ENCODE measurements around the gene MALT1.

The MALT1 gene

DNA sequence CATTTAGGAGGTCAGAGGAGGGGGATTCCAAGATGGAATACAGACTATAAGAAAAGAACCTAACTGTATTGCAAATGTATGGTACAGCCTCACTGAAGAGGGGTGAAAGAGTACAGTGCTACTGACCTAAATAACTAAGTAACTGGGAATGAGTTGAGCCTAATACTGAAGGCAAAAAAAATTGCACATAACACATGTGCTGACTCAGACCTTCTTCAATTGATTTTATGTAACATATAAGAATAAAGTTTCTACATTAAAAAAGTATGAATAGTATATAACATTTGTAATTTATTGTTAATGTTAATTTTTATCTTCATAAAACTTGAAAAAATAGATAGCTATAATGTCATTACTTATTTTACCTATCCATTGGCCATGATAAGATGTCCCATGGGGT lies 41.7 kb downstream of the MALT1 start:
- no peak for DNase-seq (ENCODE audit: low spot score)

DNA sequence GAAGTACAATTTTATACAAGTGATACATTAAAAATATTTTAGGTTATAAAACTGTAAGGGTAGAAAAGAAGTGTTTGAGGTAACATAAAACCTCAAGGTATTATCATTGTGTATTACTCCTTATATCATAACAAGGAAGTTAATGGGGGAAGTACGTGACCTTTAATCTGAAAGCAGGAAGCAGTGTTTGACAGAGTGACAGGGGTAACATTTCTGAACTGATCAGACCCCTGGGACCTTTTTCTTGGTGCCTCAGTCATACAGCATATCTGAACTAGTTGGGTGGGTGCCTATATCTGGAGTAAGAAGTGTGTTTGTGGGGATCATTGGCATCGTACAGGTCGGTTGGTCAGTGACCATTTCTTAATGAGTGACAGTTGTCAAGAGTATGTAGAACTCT lies 43.0 kb downstream of the MALT1 start:
- no peak for DNase-seq (ENCODE audit: low spot score)
- TF ChIP-seq, protein P1, sequence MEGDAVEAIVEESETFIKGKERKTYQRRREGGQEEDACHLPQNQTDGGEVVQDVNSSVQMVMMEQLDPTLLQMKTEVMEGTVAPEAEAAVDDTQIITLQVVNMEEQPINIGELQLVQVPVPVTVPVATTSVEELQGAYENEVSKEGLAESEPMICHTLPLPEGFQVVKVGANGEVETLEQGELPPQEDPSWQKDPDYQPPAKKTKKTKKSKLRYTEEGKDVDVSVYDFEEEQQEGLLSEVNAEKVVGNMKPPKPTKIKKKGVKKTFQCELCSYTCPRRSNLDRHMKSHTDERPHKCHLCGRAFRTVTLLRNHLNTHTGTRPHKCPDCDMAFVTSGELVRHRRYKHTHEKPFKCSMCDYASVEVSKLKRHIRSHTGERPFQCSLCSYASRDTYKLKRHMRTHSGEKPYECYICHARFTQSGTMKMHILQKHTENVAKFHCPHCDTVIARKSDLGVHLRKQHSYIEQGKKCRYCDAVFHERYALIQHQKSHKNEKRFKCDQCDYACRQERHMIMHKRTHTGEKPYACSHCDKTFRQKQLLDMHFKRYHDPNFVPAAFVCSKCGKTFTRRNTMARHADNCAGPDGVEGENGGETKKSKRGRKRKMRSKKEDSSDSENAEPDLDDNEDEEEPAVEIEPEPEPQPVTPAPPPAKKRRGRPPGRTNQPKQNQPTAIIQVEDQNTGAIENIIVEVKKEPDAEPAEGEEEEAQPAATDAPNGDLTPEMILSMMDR (IDR thresholded peaks at IDR 0.05; ENCODE audit: extremely low read depth, missing control alignments) = no peak

More for the DNA sequence above, 41.7 kb downstream of the MALT1 start:
- TF ChIP-seq, protein P1 (IDR thresholded peaks at IDR 0.05; ENCODE audit: extremely low read depth, missing control alignments) = no peak

GRCh38 chr18:58714821-58715220 lies 43.6 kb downstream of the MALT1 start:
- DNase-seq (ENCODE audit: low spot score) = no peak
- TF ChIP-seq, protein P1 (IDR thresholded peaks at IDR 0.05; ENCODE audit: extremely low read depth, missing control alignments) = no peak

DNA sequence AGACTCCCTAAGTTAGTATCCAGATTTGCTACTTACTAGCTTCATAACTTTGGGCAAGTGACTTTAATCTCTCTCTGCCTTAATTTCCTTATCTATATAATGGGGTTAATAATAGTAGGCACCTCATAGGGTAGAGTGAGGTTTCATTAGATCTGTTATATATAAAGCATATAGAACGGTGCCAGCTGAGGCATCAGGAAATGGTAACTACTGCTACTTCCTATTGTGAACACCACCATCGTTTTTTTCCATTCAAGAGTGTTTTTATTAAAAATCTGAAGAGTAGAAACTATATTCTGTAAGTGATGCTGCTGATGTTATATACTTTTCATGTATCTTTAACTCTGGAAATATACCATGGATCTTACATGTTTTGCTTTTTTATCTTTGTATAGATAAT lies 44.3 kb downstream of the MALT1 start:
- TF ChIP-seq, protein P1 (IDR thresholded peaks at IDR 0.05; ENCODE audit: extremely low read depth, missing control alignments) = no peak
- DNase-seq (ENCODE audit: low spot score) = no peak

- peak; percentile 26 for DNase-seq (ENCODE audit: low spot score)
- TF ChIP-seq, protein P1 (IDR thresholded peaks at IDR 0.05; ENCODE audit: extremely low read depth, missing control alignments) = no peak
These were observed 44.9 kb downstream of the MALT1 start for GRCh38 chr18:58716060-58716756.

- DNase-seq (ENCODE audit: low spot score) = no peak
These were observed 50.4 kb downstream of the MALT1 start for GRCh38 chr18:58721566-58722239.

More at GRCh38 chr18:58721566-58722239, 50.4 kb downstream of the MALT1 start:
- TF ChIP-seq, protein P1 (IDR thresholded peaks at IDR 0.05; ENCODE audit: extremely low read depth, missing control alignments) = no peak
